GM20431 (cell line): Measurements from ENCODE around the gene YWHAG.

Experiments used
- in situ Hi-C: fragments of 300-500 bp; cut with MseI, MboI; formaldehyde crosslinking; loops from one replicate; pipeline ENCODE4 v1.15.0; 2020; ENCODE audit warnings: low sequenced_read_pairs; ENCODE audit not compliant: unreplicated experiment

YWHAG gene

DNA sequence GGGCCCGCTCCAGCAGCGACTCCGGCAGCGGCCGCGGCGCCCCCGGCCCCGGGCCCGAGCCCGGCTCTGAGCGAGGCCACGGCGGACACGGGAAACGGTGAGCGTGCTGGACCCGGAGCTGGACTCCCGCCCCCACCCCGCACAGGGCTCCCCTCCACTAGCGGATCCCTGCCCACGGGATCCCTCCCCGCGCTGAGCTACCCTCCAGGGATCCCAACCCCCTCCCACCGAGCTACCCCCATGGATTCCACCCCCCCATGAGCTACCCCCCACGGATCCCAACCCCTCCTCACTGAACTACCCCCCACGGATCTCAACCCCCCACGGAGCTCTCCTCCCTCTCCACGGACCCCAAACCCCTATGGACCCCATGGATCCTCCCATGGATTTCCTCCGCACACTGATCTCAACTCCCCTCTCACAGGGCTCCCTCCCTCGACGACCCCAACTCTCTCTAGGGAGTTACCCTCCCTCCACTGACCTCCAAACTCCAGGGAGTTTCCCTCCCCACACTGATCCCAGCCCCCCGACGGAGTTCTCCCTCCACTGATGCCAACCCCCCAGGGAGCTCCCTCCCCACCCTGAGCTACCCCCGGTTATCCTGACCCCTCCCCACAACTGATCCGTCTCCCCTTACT is 77.0 kb downstream of the YWHAG start:
- in situ Hi-C loops, result no loop called here

- in situ Hi-C loops, result no loop called here
Observed at GRCh38 chr7:76281006-76281705, 77.6 kb downstream of the YWHAG start.

GRCh38 chr7:76280408-76280807 is 78.4 kb downstream of the YWHAG start:
- in situ Hi-C loops, result no loop called here

- in situ Hi-C loops, result no loop called here
Observed at GRCh38 chr7:76278540-76278939, 80.3 kb downstream of the YWHAG start.
